SH-SY5Y (cell line): Measurements from ENCODE around the gene ANHX.

Experiments used
- GATA2 ChIP-seq: IDR thresholded peaks from 2 replicates; pipeline ENCODE4 v1.6.1; 2011; ENCODE audit warnings: mild to moderate bottlenecking, low read depth, low read length
- GATA3 ChIP-seq: IDR thresholded peaks from 2 replicates; pipeline ENCODE4 v1.6.1; 2011; ENCODE audit warnings: low read depth, mild to moderate bottlenecking, low read length, moderate library complexity

GRCh38 chr12:133233006-133233405 lies 2.7 kb downstream of the ANHX start:
- TF ChIP-seq GATA3, result no peak
- TF ChIP-seq GATA2, result no peak
